HepG2 (cell line): ENCODE results near the gene BSG. TPM values are rescaled to one million over a fixed set of nuclear protein-coding genes. Genes with fewer than 3 reads are reported as not detected.

Experiments
- ARNT2 ChIP-seq: sonication (generic); formaldehyde crosslinking; IDR thresholded peaks from 2 replicates; pipeline ENCODE4 v1.8.0; 2022; ENCODE audit warnings: mild to moderate bottlenecking, low read depth, missing genetic modification reagents, moderate library complexity
- BRD4 ChIP-seq: sonication (generic); formaldehyde crosslinking; IDR thresholded peaks from 2 replicates; pipeline ENCODE4 v1.4.0; 2020; ENCODE audit warnings: missing genetic modification reagents
- CHD2 ChIP-seq: IDR thresholded peaks from 2 replicates; pipeline ENCODE4 v1.6.1; 2011; ENCODE audit warnings: low read depth, low read length, improper control_type of control experiment
- DR1 ChIP-seq: sonication (generic); formaldehyde crosslinking; IDR thresholded peaks from 2 replicates; pipeline ENCODE4 v1.8.0; 2021; ENCODE audit warnings: mild to moderate bottlenecking, missing genetic modification reagents, inconsistent platforms
- FOXO4 ChIP-seq: sonication (generic); formaldehyde crosslinking; conservative IDR thresholded peaks from 2 replicates; pipeline ENCODE4 v1.8.1; 2023; ENCODE audit warnings: missing genetic modification reagents
- HDAC2 ChIP-seq: sonication (generic); formaldehyde crosslinking; IDR thresholded peaks from 2 replicates; pipeline ENCODE4 v1.4.0; 2020; ENCODE audit warnings: missing genetic modification reagents
- HIVEP1 ChIP-seq: sonication (generic); formaldehyde crosslinking; IDR thresholded peaks from 2 replicates; pipeline ENCODE4 v1.4.0; 2020; ENCODE audit warnings: mild to moderate bottlenecking, missing genetic modification reagents
- KDM5B ChIP-seq: sonication (generic); formaldehyde crosslinking; IDR thresholded peaks from 2 replicates; pipeline ENCODE4 v1.4.0; 2020; ENCODE audit warnings: missing genetic modification reagents, mild to moderate bottlenecking, borderline replicate concordance
- RBM39 ChIP-seq: fragments of 200-400 bp; formaldehyde crosslinking; IDR thresholded peaks from one replicate; pipeline ENCODE4 v1.6.1; 2018; ENCODE audit warnings: antibody characterized with exemption, mild to moderate bottlenecking, low read depth, low read length; ENCODE audit not compliant: poor library complexity, severe bottlenecking
- SALL2 ChIP-seq: sonication (generic); formaldehyde crosslinking; IDR thresholded peaks from 2 replicates; pipeline ENCODE4 v1.8.1; 2023; ENCODE audit warnings: mild to moderate bottlenecking, missing genetic modification reagents, inconsistent platforms
- YEATS4 ChIP-seq: sonication (generic); formaldehyde crosslinking; IDR thresholded peaks from 2 replicates; pipeline ENCODE4 v1.4.0; 2020; ENCODE audit warnings: missing genetic modification reagents, borderline replicate concordance
- ZGPAT ChIP-seq: IDR thresholded peaks from 2 replicates; pipeline ENCODE4 v1.6.1; 2016; ENCODE audit warnings: mild to moderate bottlenecking
- ZNF597 ChIP-seq: sonication (generic); formaldehyde crosslinking; IDR thresholded peaks from 2 replicates; pipeline ENCODE4 v1.5.0; 2020; ENCODE audit warnings: missing genetic modification reagents
- ZNF619 ChIP-seq: sonication (generic); formaldehyde crosslinking; IDR thresholded peaks from 2 replicates; pipeline ENCODE4 v1.4.0; 2020; ENCODE audit warnings: mild to moderate bottlenecking, missing genetic modification reagents
- ZNF670 ChIP-seq: sonication (generic); formaldehyde crosslinking; IDR thresholded peaks from 2 replicates; pipeline ENCODE4 v1.8.0; 2022; ENCODE audit warnings: mild to moderate bottlenecking, missing genetic modification reagents, borderline replicate concordance
- ZNF674 ChIP-seq: sonication (generic); formaldehyde crosslinking; IDR thresholded peaks from 2 replicates; pipeline ENCODE4 v1.5.0; 2020; ENCODE audit warnings: low read depth, mild to moderate bottlenecking, missing genetic modification reagents
- polyA plus RNA-seq, 8 experiments: library from polyadenylated mRNA; depleted of rRNA in 3 of 8; stranded (reverse) in 7 of 8; unstranded in 1 of 8; fragments of >200 nt; fragmentation: Illumina TruSeq in 4 of 8; extraction: Trizol in 4 of 8; gene quantifications; 2 replicates each; pipeline versions ENCODE4 v1.2.1 to v1.2.3, GENCODE V29; 2011 to 2016; ENCODE audit warnings: low read depth in 4 of 8, missing spikeins in 1 of 8, mixed read lengths in 1 of 8; ENCODE audit not compliant: insufficient read depth in 1 of 8
- total RNA-seq, 5 experiments: library from RNA; depleted of rRNA; stranded (reverse); fragments of >200 nt; fragmentation: Illumina TruSeq; extraction: Trizol; gene quantifications; 2 replicates each; pipeline ENCODE4 v1.2.3, GENCODE V29; 2016; ENCODE audit warnings: low read depth in 1 of 5
- TF ChIP-seq, protein P1 (sequence below): IDR thresholded peaks from 2 replicates; pipeline ENCODE4 v1.6.1; 2016; ENCODE audit warnings: low read depth, missing genetic modification reagents, missing compliant biosample characterization
- TF ChIP-seq, protein P2 (sequence below): IDR thresholded peaks from 2 replicates; pipeline ENCODE4 v1.6.1; 2012; ENCODE audit warnings: low read depth, low read length, improper control_type of control experiment

Gene BSG
- total and polyA plus RNA-seq, 2 of the 13 experiments (the other 11 are each of a cell fraction or from before 2014, with no cell fraction given): 309 to 754 TPM

DNA sequence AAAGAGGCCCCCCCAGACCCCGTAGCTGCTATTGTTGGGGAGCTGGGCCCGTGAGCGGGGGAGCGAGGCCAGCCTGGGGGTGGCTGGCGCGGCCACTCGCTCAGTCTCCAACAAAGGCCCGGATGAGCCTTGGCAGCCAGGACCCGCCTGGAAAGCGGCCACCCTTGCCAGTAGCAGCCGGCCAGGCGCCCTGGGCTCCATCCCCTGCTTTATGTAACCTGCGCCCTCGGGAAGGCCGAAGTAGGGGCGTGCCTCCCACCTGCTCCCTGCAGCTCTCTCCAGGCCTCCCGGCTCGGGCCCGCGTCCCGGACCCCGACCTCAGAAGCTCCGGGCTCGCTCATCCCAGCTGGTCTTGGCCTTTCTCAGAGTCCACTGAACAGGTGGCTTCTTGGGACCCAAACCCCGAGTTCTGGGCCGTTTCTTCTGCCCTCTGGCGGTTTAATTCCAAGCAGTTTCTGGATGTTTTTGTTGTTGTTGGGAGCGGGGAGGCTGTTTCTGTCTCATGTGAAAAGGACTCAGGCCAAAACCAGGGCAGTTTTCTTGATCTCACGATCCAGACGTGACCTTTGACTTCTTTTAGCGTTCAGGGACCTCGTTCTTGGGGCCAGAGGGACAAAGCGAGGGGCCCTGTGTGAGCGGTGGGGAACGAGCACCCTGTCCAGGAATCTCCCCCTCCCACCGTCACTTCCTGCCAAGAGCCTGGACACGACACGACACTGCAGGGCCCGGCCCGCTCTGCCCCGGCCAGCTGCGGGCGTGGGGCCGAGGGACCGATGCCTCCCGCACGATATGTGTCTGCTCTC lies 39.6 kb upstream of the BSG start (continued):
- no peak for TF ChIP-seq DR1
- TF ChIP-seq KDM5B (CRISPR knock-in tag): no peak
- TF ChIP-seq RBM39: peak; percentile 38
- TF ChIP-seq CHD2: no peak
- TF ChIP-seq ZNF619 (CRISPR knock-in tag): no peak
- no peak; the same call in 1 of the 2 replicates for TF ChIP-seq ZGPAT (CRISPR knock-in tag)
- 0 out of 2 replicates have a peak, but pooled peaks have one; percentile 32 for TF ChIP-seq HDAC2
- no peak for TF ChIP-seq FOXO4 (CRISPR knock-in tag)
- no peak for TF ChIP-seq ARNT2 (CRISPR knock-in tag)
- no peak for TF ChIP-seq ZNF674
- TF ChIP-seq SALL2 (CRISPR knock-in tag): peak; percentile 54; the same call in 1 of the 2 replicates
- TF ChIP-seq, protein P1, sequence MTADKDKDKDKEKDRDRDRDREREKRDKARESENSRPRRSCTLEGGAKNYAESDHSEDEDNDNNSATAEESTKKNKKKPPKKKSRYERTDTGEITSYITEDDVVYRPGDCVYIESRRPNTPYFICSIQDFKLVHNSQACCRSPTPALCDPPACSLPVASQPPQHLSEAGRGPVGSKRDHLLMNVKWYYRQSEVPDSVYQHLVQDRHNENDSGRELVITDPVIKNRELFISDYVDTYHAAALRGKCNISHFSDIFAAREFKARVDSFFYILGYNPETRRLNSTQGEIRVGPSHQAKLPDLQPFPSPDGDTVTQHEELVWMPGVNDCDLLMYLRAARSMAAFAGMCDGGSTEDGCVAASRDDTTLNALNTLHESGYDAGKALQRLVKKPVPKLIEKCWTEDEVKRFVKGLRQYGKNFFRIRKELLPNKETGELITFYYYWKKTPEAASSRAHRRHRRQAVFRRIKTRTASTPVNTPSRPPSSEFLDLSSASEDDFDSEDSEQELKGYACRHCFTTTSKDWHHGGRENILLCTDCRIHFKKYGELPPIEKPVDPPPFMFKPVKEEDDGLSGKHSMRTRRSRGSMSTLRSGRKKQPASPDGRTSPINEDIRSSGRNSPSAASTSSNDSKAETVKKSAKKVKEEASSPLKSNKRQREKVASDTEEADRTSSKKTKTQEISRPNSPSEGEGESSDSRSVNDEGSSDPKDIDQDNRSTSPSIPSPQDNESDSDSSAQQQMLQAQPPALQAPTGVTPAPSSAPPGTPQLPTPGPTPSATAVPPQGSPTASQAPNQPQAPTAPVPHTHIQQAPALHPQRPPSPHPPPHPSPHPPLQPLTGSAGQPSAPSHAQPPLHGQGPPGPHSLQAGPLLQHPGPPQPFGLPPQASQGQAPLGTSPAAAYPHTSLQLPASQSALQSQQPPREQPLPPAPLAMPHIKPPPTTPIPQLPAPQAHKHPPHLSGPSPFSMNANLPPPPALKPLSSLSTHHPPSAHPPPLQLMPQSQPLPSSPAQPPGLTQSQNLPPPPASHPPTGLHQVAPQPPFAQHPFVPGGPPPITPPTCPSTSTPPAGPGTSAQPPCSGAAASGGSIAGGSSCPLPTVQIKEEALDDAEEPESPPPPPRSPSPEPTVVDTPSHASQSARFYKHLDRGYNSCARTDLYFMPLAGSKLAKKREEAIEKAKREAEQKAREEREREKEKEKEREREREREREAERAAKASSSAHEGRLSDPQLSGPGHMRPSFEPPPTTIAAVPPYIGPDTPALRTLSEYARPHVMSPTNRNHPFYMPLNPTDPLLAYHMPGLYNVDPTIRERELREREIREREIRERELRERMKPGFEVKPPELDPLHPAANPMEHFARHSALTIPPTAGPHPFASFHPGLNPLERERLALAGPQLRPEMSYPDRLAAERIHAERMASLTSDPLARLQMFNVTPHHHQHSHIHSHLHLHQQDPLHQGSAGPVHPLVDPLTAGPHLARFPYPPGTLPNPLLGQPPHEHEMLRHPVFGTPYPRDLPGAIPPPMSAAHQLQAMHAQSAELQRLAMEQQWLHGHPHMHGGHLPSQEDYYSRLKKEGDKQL: no peak
- no peak for TF ChIP-seq ZNF670 (CRISPR knock-in tag)
- no peak for TF ChIP-seq ZNF597 (CRISPR knock-in tag)
- TF ChIP-seq, protein P2, sequence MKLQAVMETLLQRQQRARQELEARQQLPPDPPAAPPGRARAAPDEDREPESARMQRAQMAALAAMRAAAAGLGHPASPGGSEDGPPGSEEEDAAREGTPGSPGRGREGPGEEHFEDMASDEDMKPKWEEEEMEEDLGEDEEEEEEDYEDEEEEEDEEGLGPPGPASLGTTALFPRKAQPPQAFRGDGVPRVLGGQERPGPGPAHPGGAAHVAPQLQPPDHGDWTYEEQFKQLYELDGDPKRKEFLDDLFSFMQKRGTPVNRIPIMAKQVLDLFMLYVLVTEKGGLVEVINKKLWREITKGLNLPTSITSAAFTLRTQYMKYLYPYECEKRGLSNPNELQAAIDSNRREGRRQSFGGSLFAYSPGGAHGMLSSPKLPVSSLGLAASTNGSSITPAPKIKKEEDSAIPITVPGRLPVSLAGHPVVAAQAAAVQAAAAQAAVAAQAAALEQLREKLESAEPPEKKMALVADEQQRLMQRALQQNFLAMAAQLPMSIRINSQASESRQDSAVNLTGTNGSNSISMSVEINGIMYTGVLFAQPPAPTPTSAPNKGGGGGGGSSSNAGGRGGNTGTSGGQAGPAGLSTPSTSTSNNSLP: no peak
- peak; percentile 57; the same call in 1 of the 2 replicates for TF ChIP-seq YEATS4
- no peak for TF ChIP-seq HIVEP1 (CRISPR knock-in tag)
- TF ChIP-seq BRD4 (CRISPR knock-in tag): no peak
